ENCODE results near the gene FAM50A. TPM values are rescaled to one million over a fixed set of nuclear protein-coding genes. Genes with fewer than 3 reads are reported as not detected.

FAM50A gene
- total and polyA plus RNA-seq, 11 donors = 27.7 to 119 (median 43.1) TPM

DNA sequence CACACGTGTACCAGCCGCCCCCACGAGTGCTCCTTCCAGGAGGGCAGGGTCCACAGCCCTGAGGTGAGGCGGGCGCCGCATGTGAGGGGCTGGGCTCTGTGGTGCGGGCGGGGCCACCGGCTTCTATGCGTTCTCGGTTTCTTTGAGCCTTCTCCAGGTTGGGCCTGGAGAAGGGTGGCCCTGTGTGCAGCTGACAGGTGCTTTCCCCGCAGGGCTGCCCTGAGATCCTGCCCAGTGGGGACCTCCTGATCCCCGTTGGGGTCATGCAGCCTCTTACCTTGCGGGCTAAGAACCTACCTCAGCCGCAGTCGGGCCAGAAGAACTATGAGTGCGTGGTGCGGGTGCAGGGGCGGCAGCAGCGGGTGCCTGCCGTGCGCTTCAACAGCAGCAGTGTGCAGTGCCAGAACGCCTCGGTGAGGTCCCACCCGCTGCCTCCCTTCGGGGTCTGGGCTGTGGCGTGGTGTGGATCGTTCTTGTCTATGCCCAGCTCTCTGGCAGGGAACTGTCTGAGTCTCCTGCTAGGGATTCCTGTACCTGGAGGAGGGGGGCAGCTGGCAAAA is 20.9 kb downstream of the FAM50A start:
- peak in 1 of 5 donors; percentile 30 for DNase-seq
- WGBS, 4 donors = 90 to 95% (median 94%) methylated on average over 27 to 28 of the region's 28 CpGs

DNA sequence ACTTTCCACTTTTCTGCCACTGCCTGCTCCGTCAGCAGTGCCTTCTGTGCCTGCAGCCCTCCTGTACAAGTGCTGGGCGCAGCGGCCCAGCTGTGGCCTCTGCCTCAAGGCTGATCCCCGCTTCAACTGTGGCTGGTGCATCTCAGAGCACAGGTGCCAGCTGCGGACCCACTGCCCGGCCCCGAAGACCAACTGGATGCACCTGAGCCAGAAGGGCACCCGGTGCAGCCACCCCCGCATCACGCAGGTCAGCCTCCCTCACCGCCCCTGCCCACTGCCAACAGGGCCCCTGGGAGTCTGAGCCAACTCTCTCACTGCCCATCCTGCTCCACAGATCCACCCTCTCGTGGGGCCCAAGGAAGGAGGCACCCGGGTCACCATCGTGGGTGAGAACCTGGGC is 21.7 kb downstream of the FAM50A start:
- Histone ChIP-seq H3K36me3 (peaks cover 0 to 55% (median 4%) of the 10 kb centered on the region in 9 donors), H3K4me3 (no peak overlapping the region), H3K27ac (no peak overlapping the region), H3K4me1 (no peaks in the 10 kb centered on the region), H3K9me3 (no peaks in the 10 kb centered on the region), H3K27me3 (no peaks in the 10 kb centered on the region)
- intact Hi-C loops (cut with DNase I) = no loop called here
- peak in 1 of 5 donors; percentile 26 for DNase-seq
- no peak for ATAC-seq
- WGBS, 4 donors = 79 to 95% (median 89%) methylated on average over 10 to 14 of the region's 14 CpGs
- no peak for TF ChIP-seq POLR2A (IDR thresholded peaks at IDR 0.05)
- TF ChIP-seq, protein P1, sequence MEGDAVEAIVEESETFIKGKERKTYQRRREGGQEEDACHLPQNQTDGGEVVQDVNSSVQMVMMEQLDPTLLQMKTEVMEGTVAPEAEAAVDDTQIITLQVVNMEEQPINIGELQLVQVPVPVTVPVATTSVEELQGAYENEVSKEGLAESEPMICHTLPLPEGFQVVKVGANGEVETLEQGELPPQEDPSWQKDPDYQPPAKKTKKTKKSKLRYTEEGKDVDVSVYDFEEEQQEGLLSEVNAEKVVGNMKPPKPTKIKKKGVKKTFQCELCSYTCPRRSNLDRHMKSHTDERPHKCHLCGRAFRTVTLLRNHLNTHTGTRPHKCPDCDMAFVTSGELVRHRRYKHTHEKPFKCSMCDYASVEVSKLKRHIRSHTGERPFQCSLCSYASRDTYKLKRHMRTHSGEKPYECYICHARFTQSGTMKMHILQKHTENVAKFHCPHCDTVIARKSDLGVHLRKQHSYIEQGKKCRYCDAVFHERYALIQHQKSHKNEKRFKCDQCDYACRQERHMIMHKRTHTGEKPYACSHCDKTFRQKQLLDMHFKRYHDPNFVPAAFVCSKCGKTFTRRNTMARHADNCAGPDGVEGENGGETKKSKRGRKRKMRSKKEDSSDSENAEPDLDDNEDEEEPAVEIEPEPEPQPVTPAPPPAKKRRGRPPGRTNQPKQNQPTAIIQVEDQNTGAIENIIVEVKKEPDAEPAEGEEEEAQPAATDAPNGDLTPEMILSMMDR (IDR thresholded peaks at IDR 0.05) = no peak

More for the DNA sequence above, 20.9 kb downstream of the FAM50A start:
- Histone ChIP-seq H3K27ac (no peak overlapping the region), H3K27me3 (no peaks in the 10 kb centered on the region), H3K9me3 (no peaks in the 10 kb centered on the region), H3K4me1 (peaks cover 0 to 2% (median 0%) of the 10 kb centered on the region in 12 donors), H3K4me3 (no peak overlapping the region), H3K36me3 (peaks cover 0 to 48% (median 4%) of the 10 kb centered on the region in 9 donors)
- no peak for ATAC-seq
- intact Hi-C loops (cut with DNase I) = no loop called here
- no peak for TF ChIP-seq POLR2A (IDR thresholded peaks at IDR 0.05)
- TF ChIP-seq, protein P1 (IDR thresholded peaks at IDR 0.05) = no peak

DNA sequence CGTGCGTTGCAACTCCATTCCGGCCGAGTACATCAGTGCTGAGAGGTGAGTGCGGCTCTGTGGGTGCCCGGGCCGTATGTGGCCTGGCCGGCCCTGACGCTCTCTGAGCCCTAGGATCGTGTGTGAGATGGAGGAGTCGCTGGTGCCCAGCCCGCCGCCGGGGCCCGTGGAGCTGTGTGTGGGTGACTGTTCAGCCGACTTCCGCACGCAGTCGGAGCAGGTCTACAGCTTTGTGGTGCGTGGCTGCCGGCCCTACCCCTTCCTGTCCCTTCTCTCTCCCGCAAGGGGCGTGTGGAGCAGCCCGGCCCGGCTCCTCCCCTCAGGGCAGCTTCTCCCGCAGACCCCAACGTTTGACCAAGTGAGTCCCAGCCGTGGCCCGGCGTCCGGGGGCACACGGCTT is 22.1 kb downstream of the FAM50A start:
- no peak for TF ChIP-seq POLR2A (IDR thresholded peaks at IDR 0.05)
- TF ChIP-seq, protein P1 (IDR thresholded peaks at IDR 0.05) = no peak
- Histone ChIP-seq H3K9me3 (no peaks in the 10 kb centered on the region), H3K27me3 (no peaks in the 10 kb centered on the region), H3K4me1 (no peaks in the 10 kb centered on the region), H3K36me3 (peaks cover 0 to 59% (median 4%) of the 10 kb centered on the region in 9 donors), H3K4me3 (no peak overlapping the region), H3K27ac (no peak overlapping the region)
- ATAC-seq (no peak), DNase-seq (no peak)
- intact Hi-C loops (cut with DNase I) = no loop called here
- 92 to 93% (median 93%) methylated on average over 27 to 32 of the region's 32 CpGs for WGBS, 4 donors

DNA sequence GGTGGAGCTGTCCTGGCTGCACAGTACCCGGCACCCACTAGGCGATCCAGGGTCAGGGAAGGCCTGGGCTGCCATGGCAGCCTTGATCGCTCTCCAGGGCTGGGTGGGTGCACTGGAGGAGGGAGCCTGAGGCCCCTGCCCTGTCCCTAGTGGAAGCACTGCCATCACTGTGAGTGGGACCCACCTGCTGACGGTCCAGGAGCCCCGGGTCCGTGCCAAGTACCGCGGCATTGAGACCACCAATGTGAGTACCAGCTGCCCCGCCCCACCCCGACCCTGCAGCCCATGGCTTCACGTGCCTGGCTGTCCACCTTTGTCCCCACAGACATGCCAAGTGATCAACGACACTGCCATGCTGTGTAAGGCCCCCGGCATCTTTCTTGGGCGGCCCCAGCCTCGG is 23.0 kb downstream of the FAM50A start:
- Histone ChIP-seq H3K4me3 (no peak overlapping the region), H3K36me3 (peaks cover 0 to 68% (median 4%) of the 10 kb centered on the region in 9 donors), H3K27me3 (no peaks in the 10 kb centered on the region), H3K9me3 (no peaks in the 10 kb centered on the region), H3K4me1 (no peaks in the 10 kb centered on the region), H3K27ac (no peak overlapping the region)
- 78 to 96% (median 93%) methylated on average over 6 to 15 of the region's 15 CpGs for WGBS, 4 donors
- TF ChIP-seq, protein P1 (IDR thresholded peaks at IDR 0.05) = no peak
- TF ChIP-seq POLR2A (IDR thresholded peaks at IDR 0.05) = no peak
- intact Hi-C loops (cut with DNase I) = no loop called here
- no peak for ATAC-seq
- no peak for DNase-seq

Measured in heart left ventricle (tissue), 16 donors.